GM21528 (cell line): ENCODE measurements around the gene NDUFB1.

Experiments used
- ATAC-seq: cut with Tn5 transposase; IDR thresholded peaks from one replicate; pipeline ENCODE4 v1.9.1; 2021; ENCODE audit warnings: mild to moderate bottlenecking, moderate library complexity; ENCODE audit not compliant: unreplicated experiment, low FRiP score

The NDUFB1 gene

DNA sequence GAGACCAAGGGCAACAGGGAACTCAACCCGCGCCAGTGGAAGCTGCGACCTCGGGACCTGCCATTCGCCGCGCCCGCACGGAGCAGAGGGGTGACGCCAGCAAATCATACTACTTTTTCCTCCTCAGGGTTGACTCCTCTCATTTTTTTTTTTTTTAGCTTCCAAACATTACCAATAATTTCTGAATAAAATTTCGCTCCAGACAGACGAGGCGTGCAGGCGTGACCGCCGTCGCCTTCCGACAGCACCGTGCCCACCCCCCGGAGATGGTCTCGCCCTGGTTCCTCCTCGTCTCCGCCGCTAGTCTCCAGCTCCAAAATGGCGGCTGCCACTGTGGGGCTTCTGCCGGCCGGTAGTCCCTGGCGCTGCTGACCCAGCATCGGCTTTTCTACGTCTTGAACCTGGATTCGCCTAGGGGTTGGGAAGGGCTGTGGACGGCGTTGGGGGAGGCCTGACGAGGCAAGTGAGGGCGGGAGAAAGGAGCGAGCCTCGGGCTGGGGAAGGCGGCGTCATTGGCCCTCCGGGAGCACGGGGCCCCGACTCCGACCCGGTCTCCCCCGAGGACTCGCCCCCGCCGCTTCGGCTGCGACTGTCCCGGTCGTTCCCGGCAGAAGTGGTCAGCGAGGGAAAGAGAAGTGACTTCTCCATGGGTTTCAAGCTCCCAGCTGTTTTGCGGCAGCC, at the start of gene NDUFB1, which contains the start of gene CPSF2:
Gene NDUFB1 (minus strand): TSS at position 37 of the 681 bp plus-strand sequence. CDS start 4,069 bp downstream, outside the sequence.
Gene CPSF2 (plus strand): TSS at position 300 of the 681 bp plus-strand sequence. CDS start 9,016 bp downstream, outside the sequence.
- ATAC-seq = peak; percentile 86

DNA sequence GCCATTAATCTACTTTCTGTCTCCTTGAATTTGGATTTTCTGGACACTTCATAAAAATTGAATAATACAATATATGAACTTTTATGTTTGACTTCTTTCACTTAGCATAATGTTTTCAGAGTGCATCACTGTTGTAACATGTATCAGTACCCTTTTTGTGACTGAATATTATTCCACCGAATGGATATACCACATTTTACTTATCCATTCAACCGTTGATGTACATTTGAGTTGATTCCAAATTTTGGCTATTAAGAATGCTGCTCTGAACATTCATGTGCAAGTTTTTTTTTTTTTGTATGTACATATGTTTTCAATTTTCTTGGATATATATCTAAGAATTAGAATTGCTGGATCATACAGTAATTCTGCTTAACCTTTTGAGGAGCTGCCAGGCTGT, 43.5 kb upstream of the NDUFB1 start:
- no peak for ATAC-seq

DNA sequence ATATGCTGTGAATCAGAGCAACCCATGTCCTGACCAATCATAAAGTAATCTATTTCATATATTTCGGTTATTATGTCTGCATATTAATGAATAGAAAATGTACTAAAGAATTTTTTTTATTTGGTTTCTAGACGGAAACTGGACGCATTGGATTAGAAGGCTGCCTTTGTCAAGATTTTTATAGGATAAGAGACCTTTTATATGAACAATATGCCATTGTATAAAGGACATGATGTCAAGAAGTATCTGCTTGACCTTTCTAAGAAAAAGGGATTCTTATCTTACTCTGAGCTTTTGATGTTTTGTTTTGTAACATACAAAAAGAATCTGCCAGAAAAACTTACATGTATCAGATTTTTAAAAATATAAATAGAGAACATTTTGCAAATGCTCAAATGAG, 40.0 kb upstream of the NDUFB1 start:
- ATAC-seq = no peak

DNA sequence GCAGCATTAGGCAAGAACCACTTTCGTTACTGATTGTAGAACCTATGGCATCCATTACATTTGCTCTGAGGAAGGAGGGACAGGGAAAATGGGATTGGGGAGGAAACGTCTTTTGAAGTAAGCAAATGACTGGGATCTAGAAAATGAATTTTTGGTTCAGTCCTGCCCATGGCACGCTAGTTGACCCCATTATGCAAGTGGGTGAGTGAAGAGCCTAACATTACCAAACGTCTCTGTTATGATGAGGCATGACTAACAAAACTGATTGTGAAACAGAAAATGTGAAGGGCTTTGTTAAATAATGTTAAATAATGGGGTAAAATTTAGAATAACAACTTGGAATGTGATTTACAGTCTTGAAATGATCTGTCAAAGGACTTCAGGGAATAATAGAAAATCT, 39.1 kb upstream of the NDUFB1 start:
- no peak for ATAC-seq

DNA sequence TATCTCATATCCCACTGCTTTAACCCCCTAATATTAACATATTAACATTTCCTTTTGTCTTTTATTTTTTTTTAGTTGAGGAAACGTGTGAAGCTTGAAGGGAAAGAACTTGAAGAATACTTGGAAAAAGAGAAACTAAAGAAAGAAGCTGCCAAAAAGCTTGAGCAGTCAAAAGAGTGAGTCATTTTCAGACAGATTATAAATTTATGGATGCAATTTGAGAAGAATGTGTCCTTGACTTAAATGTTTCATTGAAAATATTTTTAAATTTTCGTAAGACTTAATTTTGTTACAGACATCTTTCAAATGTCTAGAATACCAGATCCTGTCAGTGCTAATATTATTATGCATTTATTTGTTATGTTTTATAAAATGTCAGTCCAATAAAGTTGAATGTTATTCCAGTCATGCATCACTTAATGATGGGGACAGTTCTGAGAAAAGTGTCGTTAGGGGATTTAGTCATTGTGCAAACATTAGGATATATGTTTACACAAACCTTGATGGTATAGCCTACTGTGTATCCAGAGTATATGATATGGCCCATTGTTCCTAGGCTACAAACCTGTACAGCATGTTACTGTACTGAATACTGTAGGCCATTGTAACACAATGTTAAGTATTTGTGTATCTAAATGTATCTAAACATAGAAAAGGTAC, 32.9 kb upstream of the NDUFB1 start:
- no peak for ATAC-seq

DNA sequence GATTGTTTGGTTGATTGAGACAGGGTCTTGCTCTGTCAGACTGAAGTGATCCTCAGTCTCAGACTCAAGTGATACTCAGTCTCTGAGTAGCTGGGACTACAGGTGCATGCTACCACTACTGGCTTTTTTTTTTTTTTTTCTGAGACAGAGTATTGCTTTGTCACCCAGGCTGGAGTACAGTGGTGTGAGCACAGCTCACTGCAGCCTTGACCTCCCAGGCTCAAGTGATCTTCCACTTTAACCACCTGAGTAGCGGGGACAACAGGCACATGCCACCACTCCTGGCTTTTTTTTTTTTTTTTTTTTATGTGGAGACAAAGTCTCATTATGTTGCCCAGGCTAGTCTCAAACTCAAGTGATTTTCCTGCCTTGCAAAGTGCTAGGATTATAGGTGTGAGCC, 32.1 kb upstream of the NDUFB1 start:
- no peak for ATAC-seq

DNA sequence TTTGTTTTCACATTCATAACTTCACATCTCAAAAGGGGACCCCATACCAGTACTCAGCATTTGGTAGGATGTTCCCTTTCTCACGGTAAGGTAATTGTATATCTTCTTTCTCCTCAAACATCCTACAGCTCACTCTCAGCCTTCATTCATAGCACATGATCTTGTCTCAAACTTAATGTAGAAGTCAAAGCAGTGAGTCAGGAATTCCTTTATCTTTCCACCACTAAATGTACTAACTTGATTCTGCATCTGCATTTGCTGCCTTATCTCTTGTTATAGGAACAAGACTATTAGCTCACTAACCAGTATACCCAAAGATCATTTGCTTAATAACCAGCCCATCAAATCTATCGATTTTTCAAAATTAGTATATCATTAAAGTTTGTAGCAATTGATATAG, 23.2 kb upstream of the NDUFB1 start:
- no peak for ATAC-seq

DNA sequence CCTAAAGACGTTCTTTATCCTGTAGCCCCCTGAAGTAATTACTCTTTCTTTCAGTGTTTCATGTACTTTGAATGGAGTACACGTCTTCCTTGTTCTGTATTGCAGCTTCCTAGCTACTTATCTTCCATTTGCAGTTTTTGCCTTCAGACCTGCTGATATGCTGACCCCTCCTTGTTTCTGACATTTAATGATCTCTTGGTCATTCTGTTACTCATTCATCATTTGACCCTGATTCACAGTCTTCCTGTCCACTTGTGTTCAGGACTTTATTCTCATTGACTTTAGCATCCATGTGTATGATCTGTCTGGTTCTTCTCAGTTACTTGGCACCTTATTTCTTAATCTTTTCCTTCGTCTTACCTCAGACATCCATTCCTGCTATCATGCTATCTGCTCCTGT, 22.5 kb upstream of the NDUFB1 start:
- no peak for ATAC-seq

DNA sequence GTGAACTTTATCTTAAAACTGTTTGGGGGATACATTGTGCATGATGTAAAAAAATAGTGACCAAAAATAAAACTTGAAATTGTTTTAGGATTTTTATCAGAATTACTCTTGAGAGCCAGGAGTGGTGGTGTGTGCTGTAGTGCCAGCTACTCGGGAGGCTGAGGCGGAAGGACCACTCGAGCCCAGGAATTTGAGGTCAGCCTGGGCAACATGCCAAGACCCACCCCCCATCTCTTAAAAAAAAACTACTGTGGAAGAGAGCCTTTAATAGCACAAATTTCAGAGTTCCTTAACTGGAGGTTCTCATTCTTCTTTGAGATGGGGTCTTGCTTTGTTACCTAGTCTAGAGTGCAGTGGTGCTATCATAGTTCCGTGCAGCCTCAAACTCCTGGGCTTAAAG, 21.8 kb upstream of the NDUFB1 start:
- no peak for ATAC-seq

DNA sequence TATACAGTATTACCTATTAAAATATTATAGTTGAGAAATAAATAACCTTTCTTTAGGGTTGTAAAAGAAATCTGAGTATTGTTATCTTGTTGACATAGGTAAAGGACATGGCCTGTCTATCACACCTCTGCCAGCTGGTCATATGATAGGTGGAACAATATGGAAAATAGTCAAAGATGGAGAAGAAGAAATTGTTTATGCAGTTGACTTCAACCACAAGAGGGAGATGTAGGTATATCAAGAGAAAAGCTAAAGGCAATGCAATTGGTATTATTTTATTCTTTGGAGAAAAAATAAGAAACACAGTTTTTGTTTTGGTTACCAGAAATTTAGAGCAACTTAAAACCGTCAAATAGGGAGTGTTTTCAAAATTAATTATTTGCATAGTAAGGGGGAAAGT, 13.8 kb upstream of the NDUFB1 start:
- ATAC-seq = no peak

DNA sequence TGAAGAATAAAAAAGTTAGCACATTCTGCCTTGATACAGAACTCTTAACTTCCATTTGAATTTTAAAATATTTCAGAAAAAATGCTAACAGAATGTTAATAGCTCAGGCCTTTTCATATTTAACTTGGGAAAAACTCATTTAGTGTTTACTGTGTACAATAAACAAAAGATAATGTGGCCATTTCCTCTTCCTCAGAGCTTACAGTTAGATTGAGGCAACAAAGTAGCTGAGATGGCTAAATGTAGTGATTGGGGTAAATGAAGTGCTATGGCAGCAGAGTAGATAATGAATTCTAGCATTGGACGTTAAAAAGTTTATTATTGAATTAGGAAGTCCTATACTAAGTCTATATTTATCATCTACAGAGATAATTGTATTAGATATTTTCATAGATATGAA, 12.9 kb upstream of the NDUFB1 start:
- no peak for ATAC-seq

DNA sequence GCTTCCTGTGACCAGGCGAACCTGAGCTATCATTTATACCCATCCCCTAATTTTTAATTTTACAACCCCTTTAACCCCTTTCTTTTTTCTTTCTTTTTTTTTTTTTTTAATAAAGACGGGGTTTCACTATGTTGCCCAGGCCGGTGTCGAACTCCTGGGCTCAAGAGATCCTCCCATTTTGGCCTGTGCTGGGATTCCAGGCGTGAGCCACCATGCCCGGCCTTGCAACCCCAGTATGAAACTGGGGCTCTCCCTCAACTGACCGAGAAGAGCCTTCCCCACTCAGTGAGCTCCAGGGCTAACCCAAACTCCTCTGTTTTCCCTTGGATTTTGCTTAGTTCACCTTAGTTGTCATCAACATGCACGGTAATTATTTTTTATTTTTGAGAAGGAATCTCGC, 1.3 kb upstream of the NDUFB1 start:
- no peak for ATAC-seq

DNA sequence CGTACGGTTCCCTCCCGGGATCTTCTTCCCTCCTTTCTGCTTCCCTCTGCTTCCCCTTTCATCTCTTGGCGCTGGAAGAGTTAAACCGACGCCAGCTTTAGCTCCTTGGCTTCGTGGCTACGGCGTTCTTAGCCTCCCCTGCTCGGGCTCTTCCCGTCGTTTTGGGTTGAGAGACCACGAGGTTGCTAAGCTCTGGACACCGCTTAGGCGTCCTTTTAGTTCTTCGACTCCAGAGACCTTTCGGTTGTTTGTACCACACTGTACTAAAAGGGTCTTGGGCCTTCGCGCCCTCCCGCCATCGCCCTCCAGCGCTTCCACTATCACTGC, 808 bp upstream of the NDUFB1 start:
- ATAC-seq = peak; percentile 14

DNA sequence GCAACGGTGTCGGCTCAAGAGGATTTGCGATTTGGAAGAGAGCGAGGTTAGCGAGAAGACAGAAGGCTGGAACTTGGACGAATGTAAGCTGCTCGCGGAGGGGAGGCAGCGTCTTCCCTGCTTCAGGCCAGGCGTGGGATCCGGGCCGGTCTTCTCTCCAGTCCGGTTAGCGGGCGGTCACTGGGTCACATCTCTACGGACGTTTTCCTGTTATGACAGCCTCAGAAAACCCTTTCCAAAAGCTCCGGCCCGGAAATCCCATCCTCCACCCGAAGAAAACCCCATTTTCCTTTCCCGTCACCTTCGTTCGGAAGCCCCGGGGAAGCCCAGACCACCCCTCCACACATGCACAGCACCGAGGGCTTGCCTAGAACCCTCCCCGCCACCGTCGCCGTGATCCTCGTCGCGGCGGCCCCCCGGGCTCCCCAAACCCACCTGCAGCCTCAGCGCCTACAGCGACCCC, 268 bp downstream of the NDUFB1 start:
- ATAC-seq = peak; percentile 29

DNA sequence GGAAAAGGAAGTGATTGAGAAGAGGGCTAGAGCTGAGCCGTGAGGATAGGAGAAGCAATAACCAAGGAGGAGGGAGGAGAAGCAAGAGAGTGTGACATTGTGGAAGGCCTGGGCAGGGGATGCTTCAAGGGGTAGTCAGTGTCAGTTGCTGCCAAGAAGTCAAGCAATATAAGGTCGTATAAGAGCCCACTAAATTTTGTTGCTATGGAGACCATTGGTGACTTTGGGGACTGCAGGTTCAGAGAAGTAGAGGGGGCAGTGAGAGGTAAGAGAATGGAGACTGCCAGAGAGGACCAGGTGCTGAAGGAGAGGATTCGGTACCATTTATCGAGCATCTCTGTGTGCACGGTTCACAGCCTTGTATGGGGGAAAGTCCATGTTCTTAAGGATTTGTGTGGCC, 12.0 kb downstream of the NDUFB1 start:
- ATAC-seq = no peak

DNA sequence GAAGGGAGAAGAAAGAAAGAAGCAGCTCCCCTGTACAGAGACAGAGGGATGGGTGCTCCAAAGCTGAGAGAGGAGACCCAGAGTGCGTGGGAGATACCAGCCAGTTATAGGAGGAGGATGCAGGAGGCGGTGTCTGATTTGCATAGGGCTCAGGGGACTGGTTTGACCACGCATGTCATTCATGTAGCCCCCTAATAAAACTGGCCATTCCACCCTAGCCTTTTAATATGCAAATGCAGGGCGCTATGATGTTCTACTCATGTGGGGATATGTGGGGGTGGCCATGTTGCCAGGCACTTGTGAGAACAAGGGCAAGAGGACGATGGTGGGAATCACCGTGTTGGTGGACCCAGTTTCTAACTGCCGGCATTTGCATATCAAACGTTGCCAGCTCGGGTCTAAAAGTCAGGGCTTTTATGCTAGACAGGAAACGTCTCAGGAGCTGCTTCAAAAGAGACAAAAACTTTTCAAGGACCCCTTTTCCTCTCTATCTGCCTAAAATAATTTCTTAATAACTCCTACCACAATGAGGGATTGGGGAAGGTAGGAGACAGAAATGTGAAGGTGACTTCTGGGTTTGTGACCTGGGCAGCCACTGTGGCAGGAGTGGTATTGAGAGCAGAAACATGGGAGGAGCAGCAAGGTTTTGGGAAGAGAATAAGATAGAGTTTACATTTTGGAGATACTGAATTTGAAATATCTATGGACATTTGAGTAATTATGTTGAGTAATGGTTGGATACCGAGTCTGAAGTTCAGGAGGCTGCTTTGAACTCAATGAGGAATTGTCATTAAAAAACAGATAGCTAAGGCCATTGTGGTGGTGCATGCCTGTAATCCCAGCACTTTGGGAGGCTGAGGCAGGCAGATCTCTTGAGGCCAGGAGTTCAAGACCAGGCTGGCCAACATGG, 12.9 kb downstream of the NDUFB1 start:
- ATAC-seq = no peak

DNA sequence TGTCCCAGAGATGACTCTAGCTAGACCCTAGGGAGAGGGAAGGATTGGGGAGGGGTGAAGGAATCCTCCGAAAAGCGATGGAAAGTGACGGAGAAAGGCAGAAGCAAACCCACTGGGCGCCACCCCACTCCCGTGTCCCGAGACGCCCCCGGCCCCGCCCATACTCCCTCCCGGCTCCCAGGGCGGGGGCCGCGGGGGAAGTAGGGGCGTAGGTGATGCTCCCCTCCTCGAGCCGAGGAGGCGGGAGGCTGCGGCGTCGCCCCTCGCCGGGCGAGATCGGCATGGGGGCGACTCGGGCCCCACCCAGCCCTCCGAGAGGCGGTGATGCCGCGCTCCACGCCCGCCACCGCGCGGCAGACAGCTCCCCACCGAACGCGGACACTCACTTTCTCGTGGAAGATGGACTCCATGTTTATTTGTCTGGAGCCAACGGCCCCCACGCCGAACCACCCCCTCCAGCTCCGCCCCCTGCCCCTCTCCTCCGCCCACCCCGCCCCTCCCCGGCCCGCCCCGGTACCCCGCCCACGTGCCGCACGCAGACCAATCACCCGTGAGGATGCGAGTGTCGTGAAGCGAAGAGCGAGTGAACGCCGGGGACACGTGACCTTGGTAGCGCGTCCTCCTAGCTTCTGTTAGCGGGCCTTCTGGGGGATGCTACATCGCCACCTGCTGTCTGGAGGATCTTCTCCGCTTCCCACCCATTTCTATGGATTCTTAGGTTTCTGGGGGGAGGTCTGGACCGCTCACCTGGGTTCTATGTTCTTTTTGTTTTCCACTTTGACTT, 15.2 kb downstream of the NDUFB1 start, which contains the start of gene ATXN3:
Gene ATXN3 (minus strand): TSS at position 440 of the 784 bp plus-strand sequence. CDS start 30 bp downstream, at position 410.
- peak; percentile 87 for ATAC-seq

DNA sequence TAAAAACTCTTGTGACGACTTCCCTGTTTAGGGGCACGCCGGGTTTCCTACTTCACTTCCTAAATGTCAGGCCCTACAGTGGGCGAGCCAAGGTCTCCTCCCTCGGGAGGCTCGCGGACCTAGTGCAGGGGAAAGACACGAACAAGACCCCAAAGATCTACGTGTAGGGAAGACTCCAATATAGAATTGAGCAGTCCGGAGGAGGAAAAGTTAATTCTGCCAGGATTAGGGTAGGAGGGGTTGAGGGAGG, 15.7 kb downstream of the NDUFB1 start:
- peak; percentile 19 for ATAC-seq

DNA sequence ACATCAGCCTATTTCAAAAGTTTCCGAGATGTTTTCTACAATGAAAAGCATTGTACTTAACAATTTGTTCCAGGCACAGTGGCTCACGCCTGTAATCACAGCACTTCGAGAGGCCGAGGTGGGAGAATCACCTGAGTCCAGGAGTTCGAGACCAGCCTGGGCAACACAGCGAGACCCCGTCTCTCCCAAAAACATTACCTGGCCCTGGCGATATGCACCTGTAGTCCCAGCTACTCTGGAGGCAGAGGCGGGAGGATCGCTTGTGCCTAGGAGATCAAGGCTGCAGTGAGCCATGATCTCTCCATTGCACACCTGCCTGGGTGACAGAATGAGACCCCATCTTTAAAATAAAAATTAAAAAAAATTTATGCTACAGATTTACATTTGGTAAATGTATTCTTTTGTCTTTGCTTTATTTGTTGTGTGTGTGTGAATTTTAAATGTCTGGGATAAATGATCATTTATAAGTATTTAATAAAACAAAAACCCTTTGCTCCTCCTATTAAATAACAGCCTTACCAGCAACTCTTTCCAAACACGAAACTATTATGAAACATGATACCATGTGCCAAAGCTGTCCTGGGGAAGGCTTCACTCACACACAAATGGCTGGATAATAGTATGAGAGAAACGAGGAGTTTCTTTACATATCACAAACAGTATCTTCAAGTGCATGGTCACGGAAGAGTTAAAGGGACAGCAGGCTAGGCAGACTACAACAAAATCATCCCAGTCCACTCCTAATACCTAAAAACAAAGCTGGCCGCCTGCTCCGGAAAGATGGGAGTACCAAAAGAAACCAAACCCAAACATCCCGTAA, 16.2 kb downstream of the NDUFB1 start:
- no peak for ATAC-seq
